Effector CD4-positive, alpha-beta T cell (primary cell): ENCODE results near the gene DICER1.

Experiments used
- DNase-seq: peaks from one replicate; pipeline ENCODE4 v3.0.0-alpha.2; 2020

DICER1 gene

GRCh38 chr14:95078867-95079266 is 78.5 kb downstream of the DICER1 start:
- no peak for DNase-seq

DNA sequence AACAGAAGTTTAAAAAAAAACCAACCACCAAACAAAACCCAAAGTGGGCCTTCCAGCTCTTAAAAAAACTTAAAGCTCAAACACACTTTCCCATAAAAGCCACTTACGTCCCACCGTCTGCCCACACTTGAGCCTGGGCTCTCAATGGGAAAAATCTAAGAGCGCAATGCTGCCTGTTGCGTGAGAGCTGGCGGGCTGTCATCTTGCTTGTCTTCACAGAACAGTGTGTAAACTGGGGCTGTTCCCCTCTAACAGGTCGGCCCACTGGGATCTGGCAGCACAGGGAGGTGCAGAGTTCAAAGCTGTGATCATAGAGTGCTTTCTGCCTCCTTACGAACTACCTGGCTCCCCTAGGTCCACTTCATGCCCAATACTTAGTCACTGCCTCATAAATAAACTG is 80.0 kb downstream of the DICER1 start:
- DNase-seq, result no peak

- DNase-seq, result no peak
Observed at GRCh38 chr14:95075789-95076188, 81.5 kb downstream of the DICER1 start.

GRCh38 chr14:95073947-95074346 is 83.4 kb downstream of the DICER1 start:
- DNase-seq, result no peak

- DNase-seq, result no peak
Observed at GRCh38 chr14:95072310-95072905, 84.9 kb downstream of the DICER1 start.

DNA sequence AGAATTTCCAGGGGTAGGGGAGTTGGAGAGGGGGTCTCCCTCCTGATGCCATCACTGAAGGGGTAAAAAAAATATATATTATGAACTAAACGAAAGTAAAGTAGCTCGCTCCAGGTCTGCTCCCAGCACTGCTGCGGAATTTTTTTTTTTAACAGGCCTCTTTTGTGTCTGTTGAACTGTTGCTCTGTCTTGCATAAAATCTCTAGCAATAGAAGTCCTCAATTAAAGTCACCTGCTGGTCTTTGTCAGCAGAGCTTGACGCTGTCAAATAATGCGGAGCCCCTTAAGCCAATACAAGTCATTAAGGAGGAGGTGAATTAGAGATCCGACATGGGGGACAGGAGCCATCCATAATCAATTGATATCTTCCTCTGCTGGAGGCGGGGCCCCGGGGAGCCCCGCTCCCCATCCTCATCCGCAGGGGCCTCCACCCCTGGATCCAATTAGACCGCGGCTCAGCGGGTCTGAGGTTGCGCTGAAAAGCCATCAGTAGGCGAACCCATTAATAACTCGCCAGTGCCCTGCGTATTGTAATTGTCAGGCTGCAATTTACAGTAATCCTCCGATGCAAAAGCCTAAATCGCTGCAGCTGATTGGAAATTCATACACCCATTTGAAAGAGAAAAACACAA is 85.6 kb downstream of the DICER1 start:
- DNase-seq, result no peak

- no peak for DNase-seq
Observed at GRCh38 chr14:95070748-95071435, 86.4 kb downstream of the DICER1 start.

DNA sequence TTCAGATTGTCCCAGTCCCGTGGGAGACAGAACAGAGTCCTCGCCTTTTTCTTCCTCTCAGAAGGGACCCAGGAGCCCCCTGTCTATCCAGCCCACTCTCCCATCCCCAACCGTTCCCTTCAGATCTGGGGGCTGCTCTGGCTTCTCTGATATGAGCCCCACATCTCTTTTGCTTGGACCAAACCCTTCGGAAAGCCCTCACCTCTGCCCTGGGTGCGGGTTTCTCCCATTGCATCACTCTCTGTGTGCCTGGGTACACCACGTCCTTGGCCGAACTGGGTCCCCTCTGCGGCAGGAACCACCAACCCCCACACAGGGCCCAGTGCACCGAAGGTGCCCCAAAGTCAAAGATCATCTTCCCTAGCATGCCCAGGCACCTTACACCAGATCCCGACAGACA is 87.8 kb downstream of the DICER1 start:
- DNase-seq, result no peak

GRCh38 chr14:95069018-95069417 is 88.3 kb downstream of the DICER1 start:
- no peak for DNase-seq

GRCh38 chr14:95068521-95068920 is 88.8 kb downstream of the DICER1 start:
- no peak for DNase-seq

- no peak for DNase-seq
Observed at GRCh38 chr14:95068080-95068479, 89.2 kb downstream of the DICER1 start.

DNA sequence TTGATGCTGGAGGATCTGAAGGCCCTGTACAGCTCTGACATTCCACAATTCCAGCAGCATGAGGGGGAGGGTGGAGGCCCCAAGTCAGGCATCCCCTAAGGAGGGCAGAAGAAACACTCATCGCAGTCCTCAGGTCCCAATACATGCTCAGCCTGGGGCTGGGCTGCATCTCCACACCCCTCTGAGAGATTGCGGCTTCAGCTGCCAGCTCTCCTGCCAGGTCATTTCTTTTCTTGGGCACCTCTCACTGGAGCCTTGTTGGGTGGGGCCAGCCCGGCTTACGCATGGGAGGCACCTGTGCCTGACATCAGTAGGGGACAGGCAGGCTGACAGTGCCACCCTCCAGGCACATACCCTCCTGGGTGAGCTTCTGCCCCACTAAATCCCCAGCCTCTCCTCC is 89.8 kb downstream of the DICER1 start:
- no peak for DNase-seq

DNA sequence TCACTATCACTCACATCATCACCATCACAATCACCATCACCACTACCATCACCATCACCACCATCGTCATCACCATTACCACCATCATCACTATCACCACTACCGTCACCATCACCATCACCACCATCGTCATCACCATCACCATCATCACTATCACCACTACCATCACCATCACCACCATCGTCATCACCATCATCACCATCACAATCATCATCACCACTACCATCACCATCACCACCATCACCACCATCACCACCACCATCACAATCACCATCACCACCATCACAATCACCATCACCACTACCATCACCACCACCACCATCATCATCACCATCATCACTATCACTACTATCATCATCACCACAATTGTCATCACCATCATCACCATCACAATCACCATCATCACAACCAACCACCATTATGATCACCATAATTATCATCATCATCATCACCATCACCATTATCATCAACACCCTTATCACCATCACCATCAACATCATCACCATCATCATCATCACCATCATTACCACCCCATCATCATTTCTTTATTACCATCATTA is 90.8 kb downstream of the DICER1 start:
- DNase-seq, result no peak

DNA sequence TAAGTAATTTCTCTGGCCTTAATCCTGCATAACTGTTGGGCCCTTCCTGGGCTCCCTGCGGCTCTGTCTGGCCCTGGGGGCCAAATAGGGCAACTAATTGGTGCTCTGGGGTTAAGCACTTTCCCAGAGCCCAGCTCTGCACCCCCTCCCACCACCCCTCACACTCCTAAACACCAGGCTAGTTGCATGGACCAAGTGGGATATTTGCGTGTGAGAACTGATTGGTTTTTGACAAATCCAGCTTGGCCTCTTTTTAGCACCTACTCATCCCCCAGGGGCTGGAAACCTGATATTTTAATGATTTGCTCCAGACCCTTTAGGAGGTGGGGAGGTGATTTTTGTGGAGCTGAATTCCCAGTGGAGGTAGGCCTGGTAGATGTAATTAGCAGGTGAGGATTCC is 91.9 kb downstream of the DICER1 start:
- no peak for DNase-seq

DNA sequence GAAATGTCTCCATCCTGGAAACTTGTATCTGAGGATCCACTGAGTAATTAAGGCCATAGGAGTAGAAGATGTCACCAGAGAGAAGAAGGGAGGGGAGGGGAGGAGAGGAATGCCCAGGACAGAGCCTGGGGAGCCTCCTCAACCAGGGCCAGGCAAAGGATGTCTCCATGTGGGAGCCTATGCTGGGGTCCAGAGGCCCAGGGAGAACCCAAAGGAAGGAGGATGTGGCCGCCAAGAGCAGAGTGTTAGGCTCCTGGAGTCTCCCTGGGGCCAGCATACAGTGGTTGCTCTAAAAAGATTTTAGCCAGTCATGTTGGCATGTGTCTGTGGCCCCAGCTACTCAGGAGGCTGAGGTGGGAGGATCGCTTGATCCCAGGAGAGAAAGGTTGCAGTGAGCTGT is 92.6 kb downstream of the DICER1 start:
- no peak for DNase-seq

- no peak for DNase-seq
Observed at GRCh38 chr14:95064256-95064655, 93.1 kb downstream of the DICER1 start.

GRCh38 chr14:95063391-95063790 is 93.9 kb downstream of the DICER1 start:
- no peak for DNase-seq

- no peak for DNase-seq
Observed at GRCh38 chr14:95062946-95063345, 94.4 kb downstream of the DICER1 start.

- no peak for DNase-seq
Observed at GRCh38 chr14:95062220-95062619, 95.1 kb downstream of the DICER1 start.

- no peak for DNase-seq
Observed at GRCh38 chr14:95061317-95062093, 95.8 kb downstream of the DICER1 start.

DNA sequence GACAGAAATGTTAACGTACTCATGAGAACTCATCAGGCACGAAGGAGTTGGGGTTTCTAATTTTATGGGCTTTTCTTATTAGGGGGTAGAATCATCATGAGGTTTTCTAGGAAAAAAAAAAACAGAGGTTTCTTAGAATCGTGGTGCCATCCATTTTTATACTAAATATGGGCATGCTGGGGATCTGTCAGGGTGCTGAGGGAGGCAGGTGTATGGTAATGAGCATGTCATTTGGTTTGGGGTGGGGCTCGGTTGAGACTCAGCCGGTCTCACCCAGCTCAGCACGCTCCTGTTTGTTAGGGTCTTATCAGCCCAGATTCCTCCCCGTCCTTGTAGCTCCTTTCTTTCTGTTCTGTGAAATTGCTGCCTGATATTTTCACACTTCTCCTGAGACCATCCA is 98.2 kb downstream of the DICER1 start:
- DNase-seq, result no peak

GRCh38 chr14:95058491-95058890 is 98.8 kb downstream of the DICER1 start:
- DNase-seq, result no peak

- DNase-seq, result no peak
Observed at GRCh38 chr14:95057851-95058250, 99.5 kb downstream of the DICER1 start.
